ENCODE results near the gene TLE2. TPM values are rescaled to one million over a fixed set of nuclear protein-coding genes. Genes with fewer than 3 reads are reported as not detected.

Gene TLE2
- total RNA-seq, 4 donors from 2014 or later, result 6.5 to 29.7 (median 16.3) TPM

GRCh38 chr19:3054972-3055740, 26.1 kb upstream of the TLE2 start:
- TF ChIP-seq CTCF (IDR thresholded peaks at IDR 0.05; ENCODE audit: low read depth), result no peak

- TF ChIP-seq CTCF (IDR thresholded peaks at IDR 0.05; ENCODE audit: low read depth), result no peak
These were observed 25.3 kb upstream of the TLE2 start for GRCh38 chr19:3054265-3054971.

- TF ChIP-seq CTCF (IDR thresholded peaks at IDR 0.05; ENCODE audit: low read depth), result no peak
These were observed 24.7 kb upstream of the TLE2 start for GRCh38 chr19:3053780-3054179.

GRCh38 chr19:3053218-3053621, 24.1 kb upstream of the TLE2 start:
- no peak for TF ChIP-seq CTCF (IDR thresholded peaks at IDR 0.05; ENCODE audit: low read depth)

GRCh38 chr19:3049089-3049488, 20.0 kb upstream of the TLE2 start:
- TF ChIP-seq CTCF (IDR thresholded peaks at IDR 0.05; ENCODE audit: low read depth), result no peak

GRCh38 chr19:3048190-3048533, 19.1 kb upstream of the TLE2 start:
- no peak for TF ChIP-seq CTCF (IDR thresholded peaks at IDR 0.05; ENCODE audit: low read depth)

GRCh38 chr19:3047496-3048189, 18.6 kb upstream of the TLE2 start:
- TF ChIP-seq CTCF (IDR thresholded peaks at IDR 0.05; ENCODE audit: low read depth), result no peak
